Subcutaneous adipose tissue (tissue), 4 donors: ENCODE measurements around the gene MSRB1. TPM values are rescaled to one million over a fixed set of nuclear protein-coding genes. Genes with fewer than 3 reads are reported as not detected.

ENCODE experiments used
- CTCF ChIP-seq: fragments of 450-650 bp; IDR thresholded peaks from one replicate; pipeline ENCODE4 v1.5.1; 2016; ENCODE audit warnings: low read depth, mild to moderate bottlenecking, control low read depth, antibody characterized with exemption, moderate library complexity
- total RNA-seq, 4 donors: library from RNA; depleted of rRNA; stranded (reverse); fragments of >200 nt; gene quantifications; one replicate each; pipeline ENCODE4 v1.1.0, GENCODE V29; 2016

Gene MSRB1
- total RNA-seq, 4 donors from 2014 or later, result 11.2 to 30.0 (median 18.1) TPM

- no peak for TF ChIP-seq CTCF
These were observed 34.2 kb upstream of the MSRB1 start for GRCh38 chr16:1976951-1977874.

- TF ChIP-seq CTCF, result no peak
These were observed 33.2 kb upstream of the MSRB1 start for GRCh38 chr16:1976216-1976520.

- no peak for TF ChIP-seq CTCF
These were observed 32.6 kb upstream of the MSRB1 start for GRCh38 chr16:1975432-1976215.

GRCh38 chr16:1974157-1975070, 31.4 kb upstream of the MSRB1 start:
- no peak for TF ChIP-seq CTCF

GRCh38 chr16:1973461-1974156, 30.6 kb upstream of the MSRB1 start:
- no peak for TF ChIP-seq CTCF

- TF ChIP-seq CTCF, result no peak
These were observed 29.5 kb upstream of the MSRB1 start for GRCh38 chr16:1972490-1972877.
